WTC11 (cell line): ENCODE data around the gene DENR. TPM values are rescaled to one million over a fixed set of nuclear protein-coding genes. Genes with fewer than 3 reads are reported as not detected.

Experiments used
- ATAC-seq: fragments of 200-7000 bp; cut with Tn5 transposase; 2 replicates; pipeline ENCODE4 v1.10.0; 2021; ENCODE audit warnings: mild to moderate bottlenecking, moderate library complexity
- CTCF ChIA-PET: fragments of 300-600 bp; sonication (Branson Sonifier 250); formaldehyde crosslinking; loops from one replicate; lab custom pipeline; 2021; ENCODE audit warnings: antibody characterized with exemption; lab: Charles Lee
- POLR2A ChIA-PET: fragments of 350-600 bp; sonication (Branson Sonifier 250); formaldehyde crosslinking; loops from one replicate; lab custom pipeline; 2021; ENCODE audit warnings: antibody characterized with exemption; lab: Charles Lee
- DNase-seq: peaks from one replicate; pipeline ENCODE4 v3.0.0; 2021; ENCODE audit warnings: low spot score
- H3K27ac Mint-ChIP-seq: 2 replicates; pipeline ENCODE4 v1.8.0; 2021; ENCODE audit warnings: mixed read lengths
- H3K27me3 Mint-ChIP-seq: 2 replicates; pipeline ENCODE4 v1.8.0; 2021; ENCODE audit warnings: low read depth, mild to moderate bottlenecking, moderate library complexity, mixed read lengths
- H3K36me3 Mint-ChIP-seq: 2 replicates; pipeline ENCODE4 v1.8.0; 2021; ENCODE audit warnings: mixed read lengths
- H3K4me1 Mint-ChIP-seq: 2 replicates; pipeline ENCODE4 v1.8.0; 2022; ENCODE audit warnings: mixed read lengths
- H3K4me3 Mint-ChIP-seq: 2 replicates; pipeline ENCODE4 v1.8.0; 2021; ENCODE audit warnings: mild to moderate bottlenecking, moderate library complexity, mixed read lengths
- H3K9me3 Mint-ChIP-seq: 2 replicates; pipeline ENCODE4 v1.8.0; 2021; ENCODE audit warnings: mixed read lengths
- CBFB ChIP-seq: sonication (generic); formaldehyde crosslinking; IDR thresholded peaks from 2 replicates; pipeline ENCODE4 v1.8.1; 2022; ENCODE audit warnings: mild to moderate bottlenecking, low read depth, missing genetic modification reagents
- ESRRA ChIP-seq: sonication (generic); formaldehyde crosslinking; IDR thresholded peaks from 2 replicates; pipeline ENCODE4 v1.8.1; 2022; ENCODE audit warnings: mild to moderate bottlenecking, missing genetic modification reagents, borderline replicate concordance
- HMGA2 ChIP-seq: fragments of 250-450 bp; sonication (Bioruptor Pico); IDR thresholded peaks from 2 replicates; pipeline ENCODE4 v1.4.0; 2021; ENCODE audit warnings: mild to moderate bottlenecking, moderate library complexity
- IRF2 ChIP-seq: sonication (generic); formaldehyde crosslinking; IDR thresholded peaks from 2 replicates; pipeline ENCODE4 v1.8.0; 2022; ENCODE audit warnings: low read depth, missing genetic modification reagents, borderline replicate concordance
- NR2C2 ChIP-seq: sonication (generic); formaldehyde crosslinking; IDR thresholded peaks from 2 replicates; pipeline ENCODE4 v1.8.0; 2022; ENCODE audit warnings: mild to moderate bottlenecking, missing genetic modification reagents
- OVOL2 ChIP-seq: fragments of 250-450 bp; sonication (Bioruptor Pico); IDR thresholded peaks from 2 replicates; pipeline ENCODE4 v1.9.0; 2021; ENCODE audit warnings: mild to moderate bottlenecking, borderline replicate concordance
- RELA ChIP-seq: sonication (generic); formaldehyde crosslinking; IDR thresholded peaks from 2 replicates; pipeline ENCODE4 v1.8.1; 2022; ENCODE audit warnings: missing genetic modification reagents, mild to moderate bottlenecking, borderline replicate concordance
- SMAD3 ChIP-seq: sonication (generic); formaldehyde crosslinking; IDR thresholded peaks from 2 replicates; pipeline ENCODE4 v1.8.0; 2022; ENCODE audit warnings: missing genetic modification reagents, mild to moderate bottlenecking, borderline replicate concordance
- ZNF219 ChIP-seq: sonication (generic); formaldehyde crosslinking; IDR thresholded peaks from 2 replicates; pipeline ENCODE4 v1.8.0; 2023; ENCODE audit warnings: missing genetic modification reagents, mild to moderate bottlenecking, borderline replicate concordance
- total RNA-seq: library from RNA; stranded (reverse); gene quantifications from 3 replicates; pipeline ENCODE4 v1.2.3, GENCODE V29; 2021
- TF ChIP-seq, protein P1 (sequence below): fragments of 250-450 bp; sonication (Bioruptor Pico); IDR thresholded peaks from 2 replicates; pipeline ENCODE4 v1.9.0; 2021; ENCODE audit warnings: moderate library complexity, mild to moderate bottlenecking, inconsistent platforms, borderline replicate concordance
- TF ChIP-seq, protein P2 (sequence below): sonication (generic); formaldehyde crosslinking; IDR thresholded peaks from 2 replicates; pipeline ENCODE4 v1.8.0; 2022; ENCODE audit warnings: mild to moderate bottlenecking, missing genetic modification reagents
- TF ChIP-seq, protein P3 (sequence below): fragments of 250-450 bp; sonication (Bioruptor Pico); IDR thresholded peaks from 2 replicates; pipeline ENCODE4 v1.9.0; 2021; ENCODE audit warnings: mild to moderate bottlenecking
- TF ChIP-seq, protein P4 (sequence below): fragments of 200-600 bp; IDR thresholded peaks from 2 replicates; pipeline ENCODE4 v1.8.0; 2022; ENCODE audit warnings: antibody characterized with exemption
- TF ChIP-seq, protein P5 (sequence below): fragments of 250-450 bp; sonication (Bioruptor Pico); IDR thresholded peaks from 2 replicates; pipeline ENCODE4 v1.8.0; 2021; ENCODE audit warnings: mild to moderate bottlenecking
- TF ChIP-seq, protein P6 (sequence below): sonication (generic); formaldehyde crosslinking; IDR thresholded peaks from 2 replicates; pipeline ENCODE4 v1.8.1; 2022; ENCODE audit warnings: mild to moderate bottlenecking, missing genetic modification reagents, moderate library complexity, borderline replicate concordance
- TF ChIP-seq, protein P7 (sequence below): sonication (generic); formaldehyde crosslinking; IDR thresholded peaks from 2 replicates; pipeline ENCODE4 v1.8.0; 2022; ENCODE audit warnings: mild to moderate bottlenecking, missing genetic modification reagents
- TF ChIP-seq, protein P8 (sequence below): fragments of 250-450 bp; sonication (Bioruptor Pico); IDR thresholded peaks from 2 replicates; pipeline ENCODE4 v1.9.0; 2021; ENCODE audit warnings: mild to moderate bottlenecking, borderline replicate concordance

Gene DENR
- total RNA-seq, 1 experiment from 2014 or later, result 81.5 TPM

DNA sequence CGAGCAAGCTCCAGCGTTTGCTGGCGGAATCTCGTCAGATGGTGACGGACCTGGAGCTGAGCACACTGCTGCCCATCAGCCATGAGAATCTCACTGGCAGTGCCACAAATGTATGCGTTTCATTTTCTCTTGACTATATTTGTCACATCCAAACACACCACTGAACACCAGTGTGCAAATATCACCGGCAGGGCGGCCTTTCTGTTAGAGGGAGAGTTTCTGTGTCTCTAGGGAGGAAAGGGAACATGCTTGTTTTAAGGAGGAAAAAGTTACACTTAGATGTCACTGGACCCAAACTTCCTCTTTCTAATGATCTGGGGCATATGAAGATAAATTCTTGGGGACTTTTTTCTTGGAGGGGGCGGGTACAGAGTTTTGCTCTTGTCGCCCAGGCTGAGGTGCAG lies 60.7 kb downstream of the DENR start:
- no peak overlapping the region for H3K4me3 Mint-ChIP-seq
- H3K9me3 Mint-ChIP-seq, result peaks cover 4% of the 10 kb centered on the region; the same call in 1 of the 2 replicates
- no peak for ATAC-seq
- no peak for DNase-seq
- H3K4me1 Mint-ChIP-seq, result no peaks in the 10 kb centered on the region
- H3K36me3 Mint-ChIP-seq, result no peaks in the 10 kb centered on the region
- TF ChIP-seq, protein P1, sequence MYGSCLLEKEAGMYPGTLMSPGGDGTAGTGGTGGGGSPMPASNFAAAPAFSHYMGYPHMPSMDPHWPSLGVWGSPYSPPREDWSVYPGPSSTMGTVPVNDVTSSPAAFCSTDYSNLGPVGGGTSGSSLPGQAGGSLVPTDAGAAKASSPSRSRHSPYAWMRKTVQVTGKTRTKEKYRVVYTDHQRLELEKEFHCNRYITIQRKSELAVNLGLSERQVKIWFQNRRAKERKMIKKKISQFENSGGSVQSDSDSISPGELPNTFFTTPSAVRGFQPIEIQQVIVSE (CRISPR knock-in tag), result no peak
- TF ChIP-seq RELA (CRISPR knock-in tag) (no peak), ESRRA (CRISPR knock-in tag) (no peak), SMAD3 (CRISPR knock-in tag) (no peak), OVOL2 (CRISPR knock-in tag) (no peak), NR2C2 (CRISPR knock-in tag) (no peak), ZNF219 (CRISPR knock-in tag) (no peak), CBFB (CRISPR knock-in tag) (no peak)
- TF ChIP-seq, protein P2, sequence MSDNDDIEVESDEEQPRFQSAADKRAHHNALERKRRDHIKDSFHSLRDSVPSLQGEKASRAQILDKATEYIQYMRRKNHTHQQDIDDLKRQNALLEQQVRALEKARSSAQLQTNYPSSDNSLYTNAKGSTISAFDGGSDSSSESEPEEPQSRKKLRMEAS (CRISPR knock-in tag), result no peak
- TF ChIP-seq, protein P3, sequence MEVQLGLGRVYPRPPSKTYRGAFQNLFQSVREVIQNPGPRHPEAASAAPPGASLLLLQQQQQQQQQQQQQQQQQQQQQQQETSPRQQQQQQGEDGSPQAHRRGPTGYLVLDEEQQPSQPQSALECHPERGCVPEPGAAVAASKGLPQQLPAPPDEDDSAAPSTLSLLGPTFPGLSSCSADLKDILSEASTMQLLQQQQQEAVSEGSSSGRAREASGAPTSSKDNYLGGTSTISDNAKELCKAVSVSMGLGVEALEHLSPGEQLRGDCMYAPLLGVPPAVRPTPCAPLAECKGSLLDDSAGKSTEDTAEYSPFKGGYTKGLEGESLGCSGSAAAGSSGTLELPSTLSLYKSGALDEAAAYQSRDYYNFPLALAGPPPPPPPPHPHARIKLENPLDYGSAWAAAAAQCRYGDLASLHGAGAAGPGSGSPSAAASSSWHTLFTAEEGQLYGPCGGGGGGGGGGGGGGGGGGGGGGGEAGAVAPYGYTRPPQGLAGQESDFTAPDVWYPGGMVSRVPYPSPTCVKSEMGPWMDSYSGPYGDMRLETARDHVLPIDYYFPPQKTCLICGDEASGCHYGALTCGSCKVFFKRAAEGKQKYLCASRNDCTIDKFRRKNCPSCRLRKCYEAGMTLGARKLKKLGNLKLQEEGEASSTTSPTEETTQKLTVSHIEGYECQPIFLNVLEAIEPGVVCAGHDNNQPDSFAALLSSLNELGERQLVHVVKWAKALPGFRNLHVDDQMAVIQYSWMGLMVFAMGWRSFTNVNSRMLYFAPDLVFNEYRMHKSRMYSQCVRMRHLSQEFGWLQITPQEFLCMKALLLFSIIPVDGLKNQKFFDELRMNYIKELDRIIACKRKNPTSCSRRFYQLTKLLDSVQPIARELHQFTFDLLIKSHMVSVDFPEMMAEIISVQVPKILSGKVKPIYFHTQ (CRISPR knock-in tag), result no peak
- TF ChIP-seq, protein P4, sequence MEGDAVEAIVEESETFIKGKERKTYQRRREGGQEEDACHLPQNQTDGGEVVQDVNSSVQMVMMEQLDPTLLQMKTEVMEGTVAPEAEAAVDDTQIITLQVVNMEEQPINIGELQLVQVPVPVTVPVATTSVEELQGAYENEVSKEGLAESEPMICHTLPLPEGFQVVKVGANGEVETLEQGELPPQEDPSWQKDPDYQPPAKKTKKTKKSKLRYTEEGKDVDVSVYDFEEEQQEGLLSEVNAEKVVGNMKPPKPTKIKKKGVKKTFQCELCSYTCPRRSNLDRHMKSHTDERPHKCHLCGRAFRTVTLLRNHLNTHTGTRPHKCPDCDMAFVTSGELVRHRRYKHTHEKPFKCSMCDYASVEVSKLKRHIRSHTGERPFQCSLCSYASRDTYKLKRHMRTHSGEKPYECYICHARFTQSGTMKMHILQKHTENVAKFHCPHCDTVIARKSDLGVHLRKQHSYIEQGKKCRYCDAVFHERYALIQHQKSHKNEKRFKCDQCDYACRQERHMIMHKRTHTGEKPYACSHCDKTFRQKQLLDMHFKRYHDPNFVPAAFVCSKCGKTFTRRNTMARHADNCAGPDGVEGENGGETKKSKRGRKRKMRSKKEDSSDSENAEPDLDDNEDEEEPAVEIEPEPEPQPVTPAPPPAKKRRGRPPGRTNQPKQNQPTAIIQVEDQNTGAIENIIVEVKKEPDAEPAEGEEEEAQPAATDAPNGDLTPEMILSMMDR, result no peak
- TF ChIP-seq, protein P5, sequence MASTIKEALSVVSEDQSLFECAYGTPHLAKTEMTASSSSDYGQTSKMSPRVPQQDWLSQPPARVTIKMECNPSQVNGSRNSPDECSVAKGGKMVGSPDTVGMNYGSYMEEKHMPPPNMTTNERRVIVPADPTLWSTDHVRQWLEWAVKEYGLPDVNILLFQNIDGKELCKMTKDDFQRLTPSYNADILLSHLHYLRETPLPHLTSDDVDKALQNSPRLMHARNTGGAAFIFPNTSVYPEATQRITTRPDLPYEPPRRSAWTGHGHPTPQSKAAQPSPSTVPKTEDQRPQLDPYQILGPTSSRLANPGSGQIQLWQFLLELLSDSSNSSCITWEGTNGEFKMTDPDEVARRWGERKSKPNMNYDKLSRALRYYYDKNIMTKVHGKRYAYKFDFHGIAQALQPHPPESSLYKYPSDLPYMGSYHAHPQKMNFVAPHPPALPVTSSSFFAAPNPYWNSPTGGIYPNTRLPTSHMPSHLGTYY (CRISPR knock-in tag), result no peak
- TF ChIP-seq, all 79 proteins: peak for 0
- ChIA-PET POLR2A (interaction anchor here (0.6 to 0.7 kb wide), 2 partner anchors 11 to 45 kb away, joined by 3 to 7 read pairs; no protein-coding TSS in a partner anchor), CTCF (interaction anchor here (0.8 to 1.3 kb wide), 2 partner anchors 19 to 47 kb away, joined by 3 to 5 read pairs; no protein-coding TSS in a partner anchor)
- no peaks in the 10 kb centered on the region for H3K27me3 Mint-ChIP-seq
- H3K27ac Mint-ChIP-seq, result no peak overlapping the region

DNA sequence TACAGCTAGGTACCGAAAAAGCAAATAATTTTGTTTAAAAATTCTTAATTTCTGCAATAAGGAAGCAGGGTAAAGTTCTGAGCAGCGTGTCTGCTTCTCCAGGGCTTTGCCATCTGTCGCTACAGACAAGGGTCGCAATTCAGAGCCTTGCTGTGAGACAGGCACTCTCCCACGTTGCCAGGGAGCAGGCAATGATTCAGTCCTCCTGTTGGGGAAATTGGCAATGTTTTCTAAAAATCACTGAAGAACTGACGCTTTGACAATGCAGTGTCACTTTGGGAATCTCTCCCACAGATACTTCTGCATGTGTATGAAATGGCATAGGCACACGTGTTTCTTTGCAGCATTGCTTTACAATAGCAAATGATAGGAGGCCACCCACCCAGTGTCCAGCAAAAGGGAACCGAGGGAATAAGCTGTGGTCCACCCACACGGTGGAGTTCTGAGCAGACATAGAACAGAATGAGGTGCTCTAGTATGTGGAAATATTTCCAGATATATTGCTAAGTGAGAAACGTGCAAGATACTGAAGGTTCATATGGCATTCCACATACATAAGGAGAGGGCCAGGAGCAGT lies 66.7 kb downstream of the DENR start:
- no peaks in the 10 kb centered on the region for H3K36me3 Mint-ChIP-seq
- no peak for TF ChIP-seq HMGA2 (CRISPR knock-in tag)
- TF ChIP-seq, protein P6, sequence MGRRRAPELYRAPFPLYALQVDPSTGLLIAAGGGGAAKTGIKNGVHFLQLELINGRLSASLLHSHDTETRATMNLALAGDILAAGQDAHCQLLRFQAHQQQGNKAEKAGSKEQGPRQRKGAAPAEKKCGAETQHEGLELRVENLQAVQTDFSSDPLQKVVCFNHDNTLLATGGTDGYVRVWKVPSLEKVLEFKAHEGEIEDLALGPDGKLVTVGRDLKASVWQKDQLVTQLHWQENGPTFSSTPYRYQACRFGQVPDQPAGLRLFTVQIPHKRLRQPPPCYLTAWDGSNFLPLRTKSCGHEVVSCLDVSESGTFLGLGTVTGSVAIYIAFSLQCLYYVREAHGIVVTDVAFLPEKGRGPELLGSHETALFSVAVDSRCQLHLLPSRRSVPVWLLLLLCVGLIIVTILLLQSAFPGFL (CRISPR knock-in tag), result no peak
- no peak for TF ChIP-seq IRF2 (CRISPR knock-in tag)
- TF ChIP-seq, protein P7, sequence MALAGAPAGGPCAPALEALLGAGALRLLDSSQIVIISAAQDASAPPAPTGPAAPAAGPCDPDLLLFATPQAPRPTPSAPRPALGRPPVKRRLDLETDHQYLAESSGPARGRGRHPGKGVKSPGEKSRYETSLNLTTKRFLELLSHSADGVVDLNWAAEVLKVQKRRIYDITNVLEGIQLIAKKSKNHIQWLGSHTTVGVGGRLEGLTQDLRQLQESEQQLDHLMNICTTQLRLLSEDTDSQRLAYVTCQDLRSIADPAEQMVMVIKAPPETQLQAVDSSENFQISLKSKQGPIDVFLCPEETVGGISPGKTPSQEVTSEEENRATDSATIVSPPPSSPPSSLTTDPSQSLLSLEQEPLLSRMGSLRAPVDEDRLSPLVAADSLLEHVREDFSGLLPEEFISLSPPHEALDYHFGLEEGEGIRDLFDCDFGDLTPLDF (CRISPR knock-in tag), result no peak
- TF ChIP-seq, protein P8, sequence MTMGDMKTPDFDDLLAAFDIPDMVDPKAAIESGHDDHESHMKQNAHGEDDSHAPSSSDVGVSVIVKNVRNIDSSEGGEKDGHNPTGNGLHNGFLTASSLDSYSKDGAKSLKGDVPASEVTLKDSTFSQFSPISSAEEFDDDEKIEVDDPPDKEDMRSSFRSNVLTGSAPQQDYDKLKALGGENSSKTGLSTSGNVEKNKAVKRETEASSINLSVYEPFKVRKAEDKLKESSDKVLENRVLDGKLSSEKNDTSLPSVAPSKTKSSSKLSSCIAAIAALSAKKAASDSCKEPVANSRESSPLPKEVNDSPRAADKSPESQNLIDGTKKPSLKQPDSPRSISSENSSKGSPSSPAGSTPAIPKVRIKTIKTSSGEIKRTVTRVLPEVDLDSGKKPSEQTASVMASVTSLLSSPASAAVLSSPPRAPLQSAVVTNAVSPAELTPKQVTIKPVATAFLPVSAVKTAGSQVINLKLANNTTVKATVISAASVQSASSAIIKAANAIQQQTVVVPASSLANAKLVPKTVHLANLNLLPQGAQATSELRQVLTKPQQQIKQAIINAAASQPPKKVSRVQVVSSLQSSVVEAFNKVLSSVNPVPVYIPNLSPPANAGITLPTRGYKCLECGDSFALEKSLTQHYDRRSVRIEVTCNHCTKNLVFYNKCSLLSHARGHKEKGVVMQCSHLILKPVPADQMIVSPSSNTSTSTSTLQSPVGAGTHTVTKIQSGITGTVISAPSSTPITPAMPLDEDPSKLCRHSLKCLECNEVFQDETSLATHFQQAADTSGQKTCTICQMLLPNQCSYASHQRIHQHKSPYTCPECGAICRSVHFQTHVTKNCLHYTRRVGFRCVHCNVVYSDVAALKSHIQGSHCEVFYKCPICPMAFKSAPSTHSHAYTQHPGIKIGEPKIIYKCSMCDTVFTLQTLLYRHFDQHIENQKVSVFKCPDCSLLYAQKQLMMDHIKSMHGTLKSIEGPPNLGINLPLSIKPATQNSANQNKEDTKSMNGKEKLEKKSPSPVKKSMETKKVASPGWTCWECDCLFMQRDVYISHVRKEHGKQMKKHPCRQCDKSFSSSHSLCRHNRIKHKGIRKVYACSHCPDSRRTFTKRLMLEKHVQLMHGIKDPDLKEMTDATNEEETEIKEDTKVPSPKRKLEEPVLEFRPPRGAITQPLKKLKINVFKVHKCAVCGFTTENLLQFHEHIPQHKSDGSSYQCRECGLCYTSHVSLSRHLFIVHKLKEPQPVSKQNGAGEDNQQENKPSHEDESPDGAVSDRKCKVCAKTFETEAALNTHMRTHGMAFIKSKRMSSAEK (CRISPR knock-in tag), result no peak

More for the DNA sequence above, 66.7 kb downstream of the DENR start:
- Mint-ChIP-seq H3K27me3 (peaks cover 3% of the 10 kb centered on the region; the same call in 1 of the 2 replicates), H3K9me3 (peaks cover 4% of the 10 kb centered on the region; the same call in 1 of the 2 replicates), H3K27ac (no peak overlapping the region), H3K4me3 (no peak overlapping the region), H3K4me1 (no peaks in the 10 kb centered on the region)
- DNase-seq, result no peak
- ChIA-PET CTCF (interaction anchor here (0.7 kb wide), 1 partner anchor 16 kb away, joined by 3 read pairs; no protein-coding TSS in a partner anchor), POLR2A (interaction anchor here (0.6 kb wide), 1 partner anchor 173 kb away, joined by 4 read pairs; no protein-coding TSS in a partner anchor)
- ATAC-seq, result no peak
